ENCODE data around the gene SAMD4B.

DNA sequence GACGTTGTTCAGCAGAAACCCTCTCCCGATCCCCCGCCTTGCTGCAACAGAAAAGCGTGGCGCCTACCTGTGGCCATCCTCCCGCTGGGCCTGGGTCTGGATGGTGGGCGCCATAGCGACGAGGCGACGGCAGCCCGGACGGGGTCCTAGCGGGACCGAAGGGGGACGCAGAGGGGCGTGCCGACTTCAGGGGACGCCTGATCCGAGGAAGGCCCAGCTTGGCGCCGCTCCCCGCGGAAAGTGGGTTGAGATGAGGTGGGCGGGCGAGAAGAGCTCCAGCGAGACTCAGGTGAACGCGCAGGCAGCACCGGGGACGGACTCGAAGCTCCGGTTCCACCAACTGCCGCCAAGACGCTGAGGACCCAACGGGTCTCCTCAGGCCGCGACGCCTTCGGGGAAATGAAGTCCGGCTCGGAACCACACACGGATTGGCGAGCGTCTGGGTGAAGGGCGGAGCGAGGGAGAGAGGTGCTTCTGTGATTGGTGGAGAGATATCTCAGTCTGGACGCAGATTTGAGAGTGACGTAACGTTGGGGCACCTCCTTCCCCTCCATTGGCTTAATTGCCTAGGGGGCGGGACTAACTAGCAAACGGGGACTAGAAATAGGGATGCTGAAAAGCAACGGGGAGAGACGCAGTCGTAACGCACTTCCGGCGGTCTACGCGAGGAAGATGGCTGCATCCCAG, 48.7 kb downstream of the SAMD4B start, which contains the start of the genes MED29 and PAF1:
- TF ChIP-seq, protein P1, sequence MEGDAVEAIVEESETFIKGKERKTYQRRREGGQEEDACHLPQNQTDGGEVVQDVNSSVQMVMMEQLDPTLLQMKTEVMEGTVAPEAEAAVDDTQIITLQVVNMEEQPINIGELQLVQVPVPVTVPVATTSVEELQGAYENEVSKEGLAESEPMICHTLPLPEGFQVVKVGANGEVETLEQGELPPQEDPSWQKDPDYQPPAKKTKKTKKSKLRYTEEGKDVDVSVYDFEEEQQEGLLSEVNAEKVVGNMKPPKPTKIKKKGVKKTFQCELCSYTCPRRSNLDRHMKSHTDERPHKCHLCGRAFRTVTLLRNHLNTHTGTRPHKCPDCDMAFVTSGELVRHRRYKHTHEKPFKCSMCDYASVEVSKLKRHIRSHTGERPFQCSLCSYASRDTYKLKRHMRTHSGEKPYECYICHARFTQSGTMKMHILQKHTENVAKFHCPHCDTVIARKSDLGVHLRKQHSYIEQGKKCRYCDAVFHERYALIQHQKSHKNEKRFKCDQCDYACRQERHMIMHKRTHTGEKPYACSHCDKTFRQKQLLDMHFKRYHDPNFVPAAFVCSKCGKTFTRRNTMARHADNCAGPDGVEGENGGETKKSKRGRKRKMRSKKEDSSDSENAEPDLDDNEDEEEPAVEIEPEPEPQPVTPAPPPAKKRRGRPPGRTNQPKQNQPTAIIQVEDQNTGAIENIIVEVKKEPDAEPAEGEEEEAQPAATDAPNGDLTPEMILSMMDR (IDR thresholded peaks at IDR 0.05) = peak in 3 of 6 experiments; percentile 8 to 13 (median 9)
- TF ChIP-seq POLR2A (IDR thresholded peaks at IDR 0.05) = peak in 3 of 4 donors; percentile 53 to 91 (median 84)
